Hematopoietic multipotent progenitor cell (in vitro differentiated cells): Measurements from ENCODE around the gene MOGAT2. TPM values are rescaled to one million over a fixed set of nuclear protein-coding genes. Genes with fewer than 3 reads are reported as not detected.
"Not testable (repeated sequence)": the region's sequence is repeated elsewhere in the genome, so short reads cannot be mapped to it uniquely, and the experiment has no call there.

Source experiments
- DNase-seq, 3 donors: peaks; one replicate each; pipeline ENCODE4 v3.0.0-alpha.2; 2011 to 2015; ENCODE audit warnings: low read depth in 2 of 3, low spot score in 2 of 3
- total RNA-seq: library from RNA; depleted of rRNA; stranded (reverse); fragments of >200 nt; gene quantifications from one replicate; pipeline ENCODE4 v1.2.3, GENCODE V29; 2012

The MOGAT2 gene
- total RNA-seq, result under 0.01 TPM

DNA sequence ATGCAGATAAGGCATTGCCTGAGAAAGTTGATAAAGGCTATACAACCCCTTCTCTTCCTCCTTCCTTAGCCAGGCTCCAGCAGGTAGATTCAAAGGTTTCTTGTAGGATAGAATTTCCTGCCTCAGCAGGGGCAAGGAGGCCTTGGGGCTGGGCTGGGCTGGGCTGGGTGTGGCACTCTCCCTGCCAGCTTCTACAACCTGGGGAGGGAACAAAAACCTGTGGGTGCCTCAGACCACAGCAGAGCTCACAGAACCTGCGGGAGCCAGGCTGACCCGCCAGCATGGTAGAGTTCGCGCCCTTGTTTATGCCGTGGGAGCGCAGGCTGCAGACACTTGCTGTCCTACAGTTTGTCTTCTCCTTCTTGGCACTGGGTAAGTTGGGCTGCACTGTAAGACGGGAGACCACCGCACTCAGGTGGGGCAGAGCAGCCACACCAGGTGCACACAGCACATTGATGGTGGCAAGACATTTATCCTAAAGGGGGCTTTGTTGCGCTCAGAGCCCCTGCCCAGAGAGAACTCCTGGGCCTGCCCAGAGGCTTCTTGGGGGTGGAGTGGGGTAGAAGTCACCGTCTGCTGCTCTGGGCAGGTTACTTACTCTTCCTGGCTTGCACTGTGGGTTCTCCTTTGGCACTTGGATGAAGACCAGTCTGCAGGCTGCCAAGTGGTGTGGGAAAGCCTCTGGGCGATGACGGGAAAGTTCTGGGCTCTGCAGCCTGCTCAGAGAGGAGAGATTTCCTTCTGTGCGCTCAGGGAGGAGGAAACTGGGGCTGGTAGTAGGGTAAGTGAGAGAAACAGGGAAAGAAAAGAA lies at the start of gene MOGAT2:
MOGAT2 (plus strand) TSS at position 231 of the 811 bp plus-strand sequence; CDS start at position 282, 51 bp downstream.
- DNase-seq, result no peak

GRCh38 chr11:75668451-75669297 lies 49.0 kb upstream of the MOGAT2 start, which contains the start of gene MAP6:
TSS of gene MAP6 (minus strand) at chr11:75669038. CDS start at chr11:75668369, 669 bp downstream.
- peak in 1 of 3 donors; percentile 25 for DNase-seq

DNA sequence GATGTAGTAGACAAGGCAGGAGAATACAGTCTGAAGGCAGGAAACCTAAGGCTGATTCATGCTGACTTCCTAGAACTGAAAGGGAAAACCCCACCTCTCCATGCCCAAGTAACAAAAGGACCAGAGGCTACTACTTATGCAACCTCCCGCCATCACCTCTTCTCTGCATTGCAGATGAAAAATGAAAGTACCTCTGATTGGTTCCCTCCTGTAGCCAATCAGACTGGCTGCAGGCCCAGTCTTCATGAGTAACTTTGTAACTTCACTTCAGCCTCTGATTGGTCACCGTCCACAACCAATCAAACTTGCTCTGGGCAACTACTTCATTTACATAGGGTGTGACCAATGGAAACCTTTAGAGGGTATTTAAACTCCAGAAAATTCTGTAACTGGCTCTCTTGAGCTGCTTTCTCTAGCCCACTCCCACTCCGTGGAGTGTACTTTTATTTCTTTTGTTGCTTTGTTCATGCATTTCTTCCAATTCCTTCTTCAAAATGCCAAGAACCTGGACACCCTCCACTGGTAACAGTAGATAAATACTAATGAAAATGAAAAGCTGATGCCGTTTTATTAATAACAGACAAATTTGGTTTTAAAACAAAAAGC lies 43.6 kb upstream of the MOGAT2 start:
- DNase-seq, result no peak

DNA sequence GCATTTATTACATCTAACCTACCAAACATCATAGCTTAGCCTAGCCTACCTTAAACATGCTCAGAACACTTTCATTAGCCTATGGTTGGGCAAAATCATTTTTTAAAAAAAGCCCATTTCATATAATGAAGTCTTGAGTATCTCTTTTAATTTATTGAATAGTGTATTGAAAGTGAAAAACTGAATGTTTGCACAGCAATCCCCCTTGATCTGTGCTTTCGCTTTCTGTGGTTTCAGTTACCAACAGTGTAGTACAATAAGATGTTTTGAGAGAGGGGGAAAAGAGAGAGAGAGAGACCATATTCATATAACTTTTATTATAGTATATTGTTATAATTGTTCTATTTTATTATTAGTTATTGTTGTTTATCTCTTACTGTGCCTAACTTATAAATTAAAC lies 40.4 kb upstream of the MOGAT2 start:
- DNase-seq, result no peak

DNA sequence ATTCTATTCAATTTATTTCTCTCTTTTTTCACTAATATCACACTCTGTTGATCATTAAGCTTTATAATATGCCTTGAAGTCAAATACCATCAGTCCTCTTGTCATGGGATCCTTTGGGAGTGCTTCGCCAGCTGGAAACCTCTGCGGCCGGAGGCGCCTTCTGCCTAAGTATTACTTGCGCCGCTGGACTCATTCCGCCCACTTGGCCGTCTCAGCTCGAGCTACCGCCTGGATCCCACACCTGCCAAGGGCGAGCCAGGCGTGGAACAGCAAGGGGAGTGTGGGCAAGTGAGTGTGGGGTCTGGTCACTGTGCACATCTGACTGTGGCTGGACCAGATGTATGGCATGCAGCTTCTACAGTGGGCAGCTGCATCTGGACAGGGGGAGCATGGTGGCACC lies 39.7 kb upstream of the MOGAT2 start:
- DNase-seq, result no peak

DNA sequence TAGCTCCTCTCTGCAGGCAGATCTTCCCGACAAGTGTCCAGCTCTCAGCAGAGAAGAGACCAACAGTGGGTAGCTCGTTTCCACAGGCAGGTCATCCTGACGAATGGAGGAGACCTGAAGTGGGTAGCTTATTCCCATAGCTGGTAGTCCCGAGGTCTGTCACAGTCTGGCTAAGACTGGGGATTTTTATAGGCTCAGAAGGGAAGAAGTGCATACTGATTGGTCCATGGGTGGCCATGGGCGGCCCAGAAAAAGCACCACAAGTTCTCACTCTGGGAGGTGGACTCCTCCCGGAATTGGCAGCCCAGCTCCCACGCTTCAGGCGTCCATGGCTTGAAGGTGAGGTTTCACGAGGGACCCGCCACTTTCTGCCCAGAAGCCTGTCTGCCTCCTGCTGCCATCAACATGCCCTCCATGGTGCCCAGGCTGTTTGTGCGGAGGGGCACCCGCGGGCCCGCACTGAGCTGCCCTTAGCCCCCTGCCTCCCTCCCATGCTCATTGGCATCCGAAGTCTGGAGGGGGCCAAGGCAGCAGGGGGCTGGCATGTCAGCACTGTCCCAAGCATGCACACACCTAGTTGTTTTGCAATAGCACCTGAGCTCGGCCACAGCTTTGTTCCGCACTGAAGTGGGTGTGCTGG lies 38.9 kb upstream of the MOGAT2 start:
- DNase-seq, result no peak

GRCh38 chr11:75679566-75679965 lies 38.1 kb upstream of the MOGAT2 start:
- DNase-seq, result no peak

- not testable (repeated sequence) for DNase-seq
Measured at GRCh38 chr11:75683856-75684255, 33.8 kb upstream of the MOGAT2 start.

- no peak for DNase-seq
Measured at GRCh38 chr11:75689863-75690609, 27.6 kb upstream of the MOGAT2 start.

- no peak for DNase-seq
Measured at GRCh38 chr11:75691804-75692203, 25.8 kb upstream of the MOGAT2 start.

GRCh38 chr11:75697906-75698581 lies 19.6 kb upstream of the MOGAT2 start:
- no peak for DNase-seq

- DNase-seq, result no peak
Measured at GRCh38 chr11:75700940-75701339, 16.7 kb upstream of the MOGAT2 start.

DNA sequence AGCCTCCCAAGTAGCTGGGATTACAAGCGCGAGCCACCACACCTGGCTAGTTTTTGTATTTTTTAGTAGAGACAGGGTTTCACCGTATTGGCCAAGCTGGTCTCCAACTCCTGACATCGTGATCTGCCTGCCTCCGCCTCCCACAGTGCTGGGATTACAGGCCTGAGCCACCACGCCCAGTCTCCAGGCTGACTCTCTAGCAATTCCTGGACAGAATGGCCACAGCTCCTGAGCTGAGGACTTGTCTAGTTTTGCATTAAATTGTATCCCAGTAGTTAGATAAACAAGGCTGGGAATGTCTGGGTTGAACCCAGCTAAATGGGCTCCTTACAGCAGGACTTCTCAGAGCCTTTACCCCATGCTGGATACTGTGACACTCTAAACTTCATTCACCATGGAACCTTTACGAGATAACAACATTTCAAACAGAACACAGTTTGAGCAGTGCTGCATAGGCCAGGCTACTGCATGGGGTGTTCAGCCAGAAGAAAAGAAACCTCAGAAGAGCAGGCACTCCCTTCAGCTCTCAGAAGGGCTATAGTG lies 13.9 kb upstream of the MOGAT2 start:
- no peak for DNase-seq

DNA sequence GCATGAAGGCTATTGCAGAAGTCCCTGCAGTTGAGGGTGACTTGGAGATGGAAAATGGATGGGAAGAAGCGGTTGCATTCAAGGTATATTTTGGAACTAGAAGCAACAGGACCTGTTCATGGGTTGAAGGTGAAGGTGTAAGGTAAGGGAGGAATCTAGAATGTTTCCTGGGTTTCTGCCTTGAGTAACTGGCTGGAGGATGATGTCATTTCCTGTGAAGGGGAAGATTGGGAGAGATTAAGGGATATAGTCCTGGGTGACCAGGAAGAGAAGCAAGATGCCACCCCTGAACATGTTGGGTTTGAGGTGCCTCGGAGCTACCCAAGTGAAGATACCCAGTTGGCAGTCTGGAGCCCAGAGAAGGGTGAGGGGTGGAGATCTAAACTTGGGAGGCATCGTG lies 12.1 kb upstream of the MOGAT2 start:
- no peak for DNase-seq

DNA sequence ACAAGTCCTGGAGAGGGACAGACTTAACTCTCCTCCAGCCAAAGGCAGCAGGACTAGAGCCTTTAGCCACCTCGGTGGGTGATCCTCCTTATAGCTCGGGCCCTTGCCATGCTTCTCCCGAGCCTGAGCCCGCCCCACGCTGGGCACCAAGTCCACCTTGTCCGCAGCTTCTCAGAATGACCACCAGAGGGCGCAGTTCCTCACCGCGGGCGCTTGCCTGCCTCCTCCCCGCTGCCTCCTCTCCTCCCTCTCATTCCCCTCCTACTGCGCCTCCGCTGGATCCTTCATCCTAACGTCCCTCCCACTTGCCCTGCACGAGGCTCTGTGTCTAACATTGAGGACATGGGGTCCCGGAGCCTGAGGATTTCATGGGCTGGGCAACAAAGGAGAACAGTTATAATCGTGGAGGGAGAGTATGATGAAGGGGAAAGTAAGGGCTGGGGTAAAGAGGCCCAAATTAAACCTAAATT lies 11.3 kb upstream of the MOGAT2 start:
- DNase-seq, result peak; percentile 52 to 76 (median 73)

GRCh38 chr11:75714211-75714610 lies 3.4 kb upstream of the MOGAT2 start:
- DNase-seq, result peak in 1 of 3 donors; percentile 33

GRCh38 chr11:75715688-75716087 lies 1.9 kb upstream of the MOGAT2 start:
- no peak for DNase-seq

- no peak for DNase-seq
Measured at GRCh38 chr11:75716659-75717058, 979 bp upstream of the MOGAT2 start.
